HL-60 (cell line): ENCODE data around the gene ARHGAP24.

Experiments used
- DNase-seq, 2 experiments: peaks; one replicate each; pipeline ENCODE4 v3.0.0-alpha.2; 2010 to 2020; ENCODE audit warnings: low read depth in 1 of 2, low spot score in 1 of 2
- H3K27ac ChIP-seq: fragments of 250-450 bp; sonication (Bioruptor Pico); replicated peaks from 2 replicates; pipeline ENCODE4 v1.5.1; 2020; ENCODE audit warnings: mild to moderate bottlenecking, moderate library complexity
- H3K27me3 ChIP-seq: fragments of 250-450 bp; sonication (Bioruptor Pico); 2 replicates; pipeline ENCODE4 v1.5.1; 2021; ENCODE audit warnings: mild to moderate bottlenecking, moderate library complexity; ENCODE audit not compliant: insufficient read depth, poor library complexity, severe bottlenecking
- H3K4me3 ChIP-seq: replicated peaks from 2 replicates; pipeline ENCODE4 v1.5.1; 2011; ENCODE audit warnings: mild to moderate bottlenecking, control low read depth, low read length; ENCODE audit not compliant: insufficient read depth
- GABPA ChIP-seq: IDR thresholded peaks from 2 replicates; pipeline ENCODE4 v1.6.1; 2012; ENCODE audit warnings: low read depth
- POLR2AphosphoS5 ChIP-seq: IDR thresholded peaks from 2 replicates; pipeline ENCODE4 v1.6.1; 2012; ENCODE audit warnings: low read depth
- SPI1 ChIP-seq: IDR thresholded peaks from 2 replicates; pipeline ENCODE4 v1.6.1; 2012; ENCODE audit warnings: low read depth, mild to moderate bottlenecking, borderline replicate concordance
- TF ChIP-seq, protein P1 (sequence below): IDR thresholded peaks from 2 replicates; pipeline ENCODE4 v1.6.1; 2012; ENCODE audit warnings: low read depth; ENCODE audit not compliant: insufficient replicate concordance
- TF ChIP-seq, protein P2 (sequence below): IDR thresholded peaks from one replicate; pipeline ENCODE4 v1.5.1; 2011; ENCODE audit warnings: low read length, control low read depth, inconsistent platforms; ENCODE audit not compliant: insufficient read depth

Gene ARHGAP24

DNA sequence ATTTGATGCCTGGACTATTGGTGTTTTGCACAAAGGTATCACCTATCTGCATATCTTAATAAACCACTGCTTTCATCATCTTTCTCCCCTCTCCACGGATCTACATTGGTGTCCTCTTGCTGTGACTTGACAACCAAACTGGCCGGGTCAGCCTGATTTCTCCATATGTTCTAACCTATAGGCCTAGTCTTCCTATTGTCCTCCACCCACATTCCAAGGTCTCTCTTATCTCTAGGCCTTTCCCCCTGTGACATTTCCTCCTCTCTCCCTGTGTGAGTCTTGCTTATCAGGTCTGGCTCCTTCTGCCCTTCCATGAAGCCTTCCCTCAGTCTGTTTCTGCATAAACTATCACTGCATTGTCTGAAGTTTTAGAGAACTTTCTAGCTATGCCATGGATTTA, 33.7 kb downstream of the ARHGAP24 start:
- TF ChIP-seq, protein P1, sequence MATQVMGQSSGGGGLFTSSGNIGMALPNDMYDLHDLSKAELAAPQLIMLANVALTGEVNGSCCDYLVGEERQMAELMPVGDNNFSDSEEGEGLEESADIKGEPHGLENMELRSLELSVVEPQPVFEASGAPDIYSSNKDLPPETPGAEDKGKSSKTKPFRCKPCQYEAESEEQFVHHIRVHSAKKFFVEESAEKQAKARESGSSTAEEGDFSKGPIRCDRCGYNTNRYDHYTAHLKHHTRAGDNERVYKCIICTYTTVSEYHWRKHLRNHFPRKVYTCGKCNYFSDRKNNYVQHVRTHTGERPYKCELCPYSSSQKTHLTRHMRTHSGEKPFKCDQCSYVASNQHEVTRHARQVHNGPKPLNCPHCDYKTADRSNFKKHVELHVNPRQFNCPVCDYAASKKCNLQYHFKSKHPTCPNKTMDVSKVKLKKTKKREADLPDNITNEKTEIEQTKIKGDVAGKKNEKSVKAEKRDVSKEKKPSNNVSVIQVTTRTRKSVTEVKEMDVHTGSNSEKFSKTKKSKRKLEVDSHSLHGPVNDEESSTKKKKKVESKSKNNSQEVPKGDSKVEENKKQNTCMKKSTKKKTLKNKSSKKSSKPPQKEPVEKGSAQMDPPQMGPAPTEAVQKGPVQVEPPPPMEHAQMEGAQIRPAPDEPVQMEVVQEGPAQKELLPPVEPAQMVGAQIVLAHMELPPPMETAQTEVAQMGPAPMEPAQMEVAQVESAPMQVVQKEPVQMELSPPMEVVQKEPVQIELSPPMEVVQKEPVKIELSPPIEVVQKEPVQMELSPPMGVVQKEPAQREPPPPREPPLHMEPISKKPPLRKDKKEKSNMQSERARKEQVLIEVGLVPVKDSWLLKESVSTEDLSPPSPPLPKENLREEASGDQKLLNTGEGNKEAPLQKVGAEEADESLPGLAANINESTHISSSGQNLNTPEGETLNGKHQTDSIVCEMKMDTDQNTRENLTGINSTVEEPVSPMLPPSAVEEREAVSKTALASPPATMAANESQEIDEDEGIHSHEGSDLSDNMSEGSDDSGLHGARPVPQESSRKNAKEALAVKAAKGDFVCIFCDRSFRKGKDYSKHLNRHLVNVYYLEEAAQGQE: no peak
- no peak for TF ChIP-seq GABPA
- no peak for TF ChIP-seq POLR2AphosphoS5
- TF ChIP-seq, protein P2, sequence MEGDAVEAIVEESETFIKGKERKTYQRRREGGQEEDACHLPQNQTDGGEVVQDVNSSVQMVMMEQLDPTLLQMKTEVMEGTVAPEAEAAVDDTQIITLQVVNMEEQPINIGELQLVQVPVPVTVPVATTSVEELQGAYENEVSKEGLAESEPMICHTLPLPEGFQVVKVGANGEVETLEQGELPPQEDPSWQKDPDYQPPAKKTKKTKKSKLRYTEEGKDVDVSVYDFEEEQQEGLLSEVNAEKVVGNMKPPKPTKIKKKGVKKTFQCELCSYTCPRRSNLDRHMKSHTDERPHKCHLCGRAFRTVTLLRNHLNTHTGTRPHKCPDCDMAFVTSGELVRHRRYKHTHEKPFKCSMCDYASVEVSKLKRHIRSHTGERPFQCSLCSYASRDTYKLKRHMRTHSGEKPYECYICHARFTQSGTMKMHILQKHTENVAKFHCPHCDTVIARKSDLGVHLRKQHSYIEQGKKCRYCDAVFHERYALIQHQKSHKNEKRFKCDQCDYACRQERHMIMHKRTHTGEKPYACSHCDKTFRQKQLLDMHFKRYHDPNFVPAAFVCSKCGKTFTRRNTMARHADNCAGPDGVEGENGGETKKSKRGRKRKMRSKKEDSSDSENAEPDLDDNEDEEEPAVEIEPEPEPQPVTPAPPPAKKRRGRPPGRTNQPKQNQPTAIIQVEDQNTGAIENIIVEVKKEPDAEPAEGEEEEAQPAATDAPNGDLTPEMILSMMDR: no peak
- TF ChIP-seq SPI1: no peak
- H3K4me3 ChIP-seq: no peak overlapping the region
- no peak overlapping the region for H3K27ac ChIP-seq
- DNase-seq: no peak
- no peaks in the 10 kb centered on the region for H3K27me3 ChIP-seq

DNA sequence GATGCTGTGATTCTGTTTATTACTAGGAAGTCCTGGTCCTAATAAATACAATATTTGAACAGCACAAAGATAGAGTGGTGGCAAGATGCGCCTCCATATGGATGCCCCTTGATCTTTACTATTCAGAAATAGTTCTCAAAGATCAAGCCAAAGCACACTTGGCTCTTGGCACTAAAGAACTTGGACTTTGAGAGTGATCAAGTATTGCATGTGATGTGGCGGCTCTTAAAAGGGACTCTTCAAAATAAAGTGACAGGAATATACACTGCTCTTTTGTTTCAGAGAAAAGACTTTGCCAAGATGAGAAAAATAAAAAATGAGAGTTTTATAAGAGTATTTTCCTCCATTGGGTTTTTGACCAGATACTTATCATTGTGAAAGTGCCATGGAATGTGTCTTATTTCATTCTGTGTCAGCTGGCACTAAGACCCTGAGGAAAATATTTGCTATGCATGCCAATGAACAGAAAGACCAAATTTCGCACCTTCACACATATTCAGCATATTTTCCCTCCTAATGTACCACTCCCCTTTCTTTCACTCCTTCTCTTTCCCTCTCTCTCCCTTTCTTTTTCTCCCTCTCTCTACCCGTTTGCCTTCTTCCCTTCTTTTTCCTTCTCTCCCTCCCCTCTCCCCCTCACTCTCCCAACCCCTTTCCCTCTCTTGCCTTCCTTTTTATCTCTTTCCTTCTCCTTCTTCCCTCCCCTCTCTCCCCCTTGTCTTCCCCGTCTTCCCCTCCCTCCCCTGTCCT, 35.1 kb downstream of the ARHGAP24 start:
- H3K4me3 ChIP-seq: no peak overlapping the region
- H3K27ac ChIP-seq: no peak overlapping the region
- DNase-seq: no peak
- TF ChIP-seq, protein P1: no peak
- TF ChIP-seq GABPA (no peak), SPI1 (no peak), POLR2AphosphoS5 (no peak)
- TF ChIP-seq, protein P2: no peak
- no peaks in the 10 kb centered on the region for H3K27me3 ChIP-seq

DNA sequence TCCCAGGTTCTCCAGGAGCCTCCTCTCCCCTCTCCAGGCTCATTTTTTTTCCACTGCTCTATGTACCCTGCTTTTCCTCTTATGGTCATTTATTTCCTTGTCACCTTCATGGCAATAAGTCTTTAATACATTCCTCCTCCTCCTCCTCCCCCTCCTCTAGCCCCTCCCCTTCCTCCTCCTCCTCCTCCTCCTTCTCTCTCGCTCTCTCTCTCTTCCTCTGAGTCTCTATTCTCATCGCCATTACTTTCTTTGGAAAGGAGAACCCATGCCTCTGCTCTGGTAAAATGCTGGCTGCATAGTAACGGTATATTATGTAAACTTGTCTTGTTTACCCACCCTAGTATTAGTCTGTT, 35.7 kb downstream of the ARHGAP24 start:
- no peak overlapping the region for H3K27ac ChIP-seq

More for the DNA sequence above, 35.7 kb downstream of the ARHGAP24 start:
- no peaks in the 10 kb centered on the region for H3K27me3 ChIP-seq
- no peak for TF ChIP-seq SPI1
- TF ChIP-seq, protein P1: no peak
- no peak for TF ChIP-seq GABPA
- no peak for TF ChIP-seq POLR2AphosphoS5
- TF ChIP-seq, protein P2: no peak
- H3K4me3 ChIP-seq: no peak overlapping the region
- DNase-seq: no peak
